Right lobe of liver (tissue), 6 donors: ENCODE data around the gene C15orf40. TPM values are rescaled to one million over a fixed set of nuclear protein-coding genes. Genes with fewer than 3 reads are reported as not detected.
A peak's percentile ranks its signal among the peaks of the same experiment; 100 is the strongest.
"Not testable (repeated sequence)": the region's sequence is repeated elsewhere in the genome, so short reads cannot be mapped to it uniquely, and the experiment has no call there.

Experiments used
- ATAC-seq, 4 donors: fragments of 200-7000 bp; cut with Tn5 transposase; one replicate each; pipeline ENCODE4 v1.9.1; 2020; ENCODE audit warnings: mild to moderate bottlenecking in 4 of 4, moderate library complexity in 4 of 4
- DNase-seq, 3 donors: peaks; one replicate each; pipeline ENCODE4 v3.0.0-alpha.2; 2020
- H3K27ac ChIP-seq, 3 donors: fragments of 200-600 bp; one replicate each; pipeline ENCODE4 v1.8.0; 2022
- H3K27me3 ChIP-seq, 2 donors: fragments of 200-600 bp; one replicate each; pipeline ENCODE4 v1.8.0; 2022
- H3K36me3 ChIP-seq, 4 donors: fragments of 200-600 bp; sonication (generic) in 1 of 4; one replicate each; pipeline versions ENCODE4 v1.5.1 to v1.8.0; 2017 to 2022; ENCODE audit warnings: control low read depth in 1 of 4
- H3K4me1 ChIP-seq, 4 donors: fragments of 200-600 bp; sonication (generic) in 1 of 4; one replicate each; pipeline versions ENCODE4 v1.5.1 to v1.8.0; 2017 to 2022; ENCODE audit warnings: control low read depth in 1 of 4
- H3K4me3 ChIP-seq, 3 donors: fragments of 200-600 bp; one replicate each; pipeline ENCODE4 v1.8.0; 2022
- H3K9me3 ChIP-seq, 4 donors: fragments of 200-600 bp; sonication (generic) in 1 of 4; one replicate each; pipeline versions ENCODE4 v1.5.1 to v1.8.0; 2017 to 2022; ENCODE audit warnings: control low read depth in 1 of 4
- POLR2A ChIP-seq: fragments of 450-650 bp; IDR thresholded peaks from one replicate; pipeline ENCODE4 v1.6.1; 2017; ENCODE audit warnings: antibody characterized with exemption, mild to moderate bottlenecking
- WGBS: methylation state at CpG from one replicate; pipeline ENCODE4 v1.1.6; 2018; ENCODE audit warnings: low coverage, low lambda C conversion rate; ENCODE audit not compliant: insufficient coverage; ENCODE audit errors: missing lambda C conversion rate; 5-methylcytosine and 5-hydroxymethylcytosine counted together
- intact Hi-C, 2 donors: fragments of 100-400 bp; cut with DNase I; formaldehyde crosslinking; loops; one replicate each; pipeline versions ENCODE4 v1.11.2 to v1.14.1; 2022
- total RNA-seq, 6 experiments: library from RNA; depleted of rRNA in 2 of 6; stranded (reverse); fragments of >200 nt in 2 of 6; fragmentation: NEBNext Ultra II Directional in 3 of 6; extraction: Animal tissue kit (Norgen Biotek cat#: 25700) in 3 of 6; gene quantifications; one replicate each; pipeline versions ENCODE4 v1.1.0 to v1.2.4, GENCODE V29; 2016 to 2023
- TF ChIP-seq, protein P1 (sequence below), 4 donors: fragments of 200-600 bp in 3 of 4; fragments of 450-650 bp in 1 of 4; IDR thresholded peaks; one replicate each; pipeline versions ENCODE4 v1.5.1 to v1.8.0; 2016 to 2022; ENCODE audit warnings: antibody characterized with exemption in 4 of 4, mild to moderate bottlenecking in 2 of 4
- donor health status: DM: no; HTN: yes; CAD: no.
- donor health status: DM: no; HTN: no; CAD: no.
- donor health status: DM: no; HTN: no; CAD: no.
- donor health status: DM: no; HTN: yes; CAD: no.
- donor health status: DM: no; HTN: yes; CAD: no.

C15orf40 gene
- total RNA-seq, 6 experiments from 2014 or later: 7.1 to 10.7 (median 8.6) TPM

DNA sequence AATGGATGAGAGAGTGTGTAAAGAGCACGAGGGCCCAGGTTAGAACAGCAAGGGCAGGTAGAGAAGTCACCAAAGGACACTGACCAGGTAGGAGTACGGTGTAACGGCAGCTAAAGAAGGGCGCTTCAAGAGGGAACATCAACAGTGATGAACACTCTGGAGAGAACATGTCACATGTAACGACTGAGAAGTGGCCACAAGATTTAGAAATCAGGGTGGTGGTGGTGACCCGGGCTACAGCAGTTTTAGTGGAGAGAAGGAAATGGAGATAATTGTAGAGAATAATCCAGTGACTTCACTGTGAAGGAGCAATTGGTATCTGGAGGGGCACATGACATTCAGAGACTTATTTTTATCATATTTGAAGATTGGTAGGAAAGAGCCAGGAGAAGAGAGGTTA lies 1.2 kb upstream of the C15orf40 start:
- no peak overlapping the region for H3K4me3 ChIP-seq
- intact Hi-C loops: no loop called here

DNA sequence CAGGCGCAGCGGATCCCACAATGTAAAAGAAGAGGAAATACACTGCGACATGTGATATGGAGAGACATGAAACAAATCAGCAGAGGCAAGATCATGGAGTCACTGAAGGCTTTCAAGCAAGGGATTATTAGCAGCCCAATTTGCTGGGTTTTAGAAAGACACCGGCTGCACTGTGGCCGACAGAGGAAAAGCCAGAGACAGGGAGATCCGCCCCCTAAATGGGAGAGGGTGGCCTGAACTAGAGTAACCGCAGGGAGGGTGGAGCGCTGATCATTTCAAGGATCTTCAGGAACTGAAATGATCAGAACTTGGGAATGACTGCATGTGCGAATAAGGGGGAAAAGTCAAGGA lies 612 bp upstream of the C15orf40 start:
- H3K36me3 ChIP-seq: peaks cover 0 to 32% (median 14%) of the 10 kb centered on the region in 4 donors
- H3K27me3 ChIP-seq: no peaks in the 10 kb centered on the region
- intact Hi-C loops: no loop called here
- H3K4me3 ChIP-seq: peak overlapping the region; percentile 86 to 100 (median 93)
- no peaks in the 10 kb centered on the region for H3K9me3 ChIP-seq
- WGBS: 76% methylated on average over 9 of the region's 9 CpGs
- TF ChIP-seq, protein P1, sequence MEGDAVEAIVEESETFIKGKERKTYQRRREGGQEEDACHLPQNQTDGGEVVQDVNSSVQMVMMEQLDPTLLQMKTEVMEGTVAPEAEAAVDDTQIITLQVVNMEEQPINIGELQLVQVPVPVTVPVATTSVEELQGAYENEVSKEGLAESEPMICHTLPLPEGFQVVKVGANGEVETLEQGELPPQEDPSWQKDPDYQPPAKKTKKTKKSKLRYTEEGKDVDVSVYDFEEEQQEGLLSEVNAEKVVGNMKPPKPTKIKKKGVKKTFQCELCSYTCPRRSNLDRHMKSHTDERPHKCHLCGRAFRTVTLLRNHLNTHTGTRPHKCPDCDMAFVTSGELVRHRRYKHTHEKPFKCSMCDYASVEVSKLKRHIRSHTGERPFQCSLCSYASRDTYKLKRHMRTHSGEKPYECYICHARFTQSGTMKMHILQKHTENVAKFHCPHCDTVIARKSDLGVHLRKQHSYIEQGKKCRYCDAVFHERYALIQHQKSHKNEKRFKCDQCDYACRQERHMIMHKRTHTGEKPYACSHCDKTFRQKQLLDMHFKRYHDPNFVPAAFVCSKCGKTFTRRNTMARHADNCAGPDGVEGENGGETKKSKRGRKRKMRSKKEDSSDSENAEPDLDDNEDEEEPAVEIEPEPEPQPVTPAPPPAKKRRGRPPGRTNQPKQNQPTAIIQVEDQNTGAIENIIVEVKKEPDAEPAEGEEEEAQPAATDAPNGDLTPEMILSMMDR (IDR thresholded peaks at IDR 0.05): no peak
- no peak for TF ChIP-seq POLR2A
- ATAC-seq: no peak
- H3K27ac ChIP-seq: peak overlapping the region; percentile 37 to 79 (median 62)
- H3K4me1 ChIP-seq: peaks cover 0 to 17% (median 7%) of the 10 kb centered on the region in 4 donors
- no peak for DNase-seq

More for the DNA sequence above, 1.2 kb upstream of the C15orf40 start:
- 85% methylated on average over 5 of the region's 6 CpGs for WGBS
- Histone ChIP-seq H3K36me3 (peaks cover 0 to 33% (median 15%) of the 10 kb centered on the region in 4 donors), H3K27ac (no peak overlapping the region), H3K4me1 (peaks cover 0 to 17% (median 7%) of the 10 kb centered on the region in 4 donors), H3K9me3 (no peaks in the 10 kb centered on the region), H3K27me3 (no peaks in the 10 kb centered on the region)
- TF ChIP-seq, protein P1 (IDR thresholded peaks at IDR 0.05): no peak
- no peak for TF ChIP-seq POLR2A
- ATAC-seq: no peak
- no peak for DNase-seq

DNA sequence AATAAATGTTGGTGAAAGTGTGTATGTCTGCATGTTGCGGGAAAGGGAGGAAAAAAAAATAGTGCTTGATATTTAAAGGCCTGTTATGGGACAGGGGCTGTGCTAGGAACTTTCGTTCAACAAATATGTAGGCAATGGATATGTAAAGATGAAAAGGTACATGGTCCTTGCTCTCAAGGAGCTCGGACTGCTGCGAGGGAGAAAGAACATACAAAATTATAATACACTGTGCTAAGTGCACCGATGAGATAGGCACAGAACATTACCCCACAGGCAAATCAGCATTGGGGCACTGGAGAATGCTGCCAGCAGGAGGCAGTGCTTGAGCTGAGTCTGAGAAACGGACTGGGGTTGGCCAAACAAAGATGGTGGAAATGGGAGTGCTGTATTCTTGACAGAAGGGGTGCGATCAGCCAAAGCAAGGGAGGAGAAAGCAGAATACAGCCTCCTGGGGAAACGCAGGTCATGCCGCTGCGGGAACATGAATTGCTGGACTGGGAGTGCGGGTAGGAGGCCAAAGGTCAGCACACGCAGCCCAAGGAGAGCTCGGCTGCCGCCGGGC lies 649 bp downstream of the C15orf40 start:
- intact Hi-C loops: no loop called here
- ATAC-seq: peak; percentile 74 to 86 (median 80)
- H3K4me1 ChIP-seq: peaks cover 0 to 17% (median 7%) of the 10 kb centered on the region in 4 donors
- peak overlapping the region; percentile 14 to 79 (median 62) for H3K27ac ChIP-seq
- no peaks in the 10 kb centered on the region for H3K27me3 ChIP-seq
- DNase-seq: peak; percentile 70 to 78 (median 71)
- H3K9me3 ChIP-seq: no peaks in the 10 kb centered on the region
- no peak for TF ChIP-seq POLR2A
- TF ChIP-seq, protein P1 (IDR thresholded peaks at IDR 0.05): peak; percentile 70 to 81 (median 74)
- 12% methylated on average over 9 of the region's 15 CpGs for WGBS
- H3K36me3 ChIP-seq: peaks cover 0 to 36% (median 11%) of the 10 kb centered on the region in 4 donors
- H3K4me3 ChIP-seq: peak overlapping the region; percentile 86 to 100 (median 93)

DNA sequence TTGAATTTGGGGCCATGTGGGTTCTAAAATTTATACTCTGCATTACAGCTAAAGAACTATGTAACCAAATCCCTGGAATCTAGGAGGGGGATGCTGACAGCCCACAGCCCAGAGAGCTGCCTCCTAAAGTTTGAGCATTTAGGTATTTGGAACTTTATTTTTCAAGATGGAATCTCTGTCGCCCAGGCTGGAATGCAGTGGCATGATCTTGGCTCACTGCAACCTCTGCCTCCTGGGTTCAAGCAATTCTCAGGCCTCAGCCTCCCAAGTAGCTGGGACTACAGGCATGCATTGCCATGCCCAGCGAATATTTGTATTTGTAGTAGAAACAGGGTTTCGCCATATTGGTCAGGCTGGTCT lies 10.8 kb downstream of the C15orf40 start:
- not testable (repeated sequence) for H3K27ac ChIP-seq, DNase-seq, H3K27me3 ChIP-seq, H3K9me3 ChIP-seq, H3K36me3 ChIP-seq, H3K4me3 ChIP-seq, H3K4me1 ChIP-seq
- intact Hi-C loops: loop anchor here in 1 of 2 donors (10.0 kb wide), 2 partner anchors 146 to 246 kb away; no protein-coding TSS in a partner anchor
- peak in 1 of 4 donors; percentile 10 for ATAC-seq
- 80% methylated on average over 1 of the region's 3 CpGs for WGBS

DNA sequence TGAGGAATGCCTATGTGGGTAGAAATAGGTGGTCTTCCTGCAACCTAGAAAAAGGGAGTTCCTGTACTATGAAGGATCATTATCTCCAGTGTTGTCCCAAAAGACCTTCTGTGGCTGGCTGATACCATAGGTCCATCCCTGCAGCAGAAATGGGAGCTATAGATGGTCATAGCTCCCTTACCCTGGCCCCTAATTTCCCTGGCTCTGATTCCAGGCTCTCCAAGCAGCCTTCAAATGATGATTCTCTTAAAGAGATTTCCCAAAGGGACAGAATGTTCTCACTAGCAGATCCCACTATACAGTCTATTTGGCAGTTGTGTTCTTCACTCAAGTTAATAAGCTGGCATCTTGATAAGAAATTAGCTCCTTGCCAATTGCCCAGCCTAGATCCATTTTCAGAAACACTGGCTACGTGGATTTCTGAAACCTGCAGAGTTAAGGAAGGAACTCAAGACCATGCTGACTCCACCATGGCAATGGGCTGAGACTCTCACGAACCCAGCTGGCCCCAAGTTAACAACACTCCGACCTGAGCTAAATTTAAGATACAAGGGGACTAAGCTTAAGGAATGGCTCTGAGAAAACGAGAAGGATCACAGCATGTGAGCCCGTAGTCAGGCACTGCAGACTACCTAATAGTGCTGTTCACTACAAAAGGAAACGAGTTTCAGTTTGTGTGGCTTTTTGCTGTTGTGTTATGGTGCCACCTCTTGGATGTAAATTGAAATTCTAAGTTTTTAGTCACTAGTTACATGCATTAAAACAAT lies 11.4 kb downstream of the C15orf40 start:
- H3K4me3 ChIP-seq: peak overlapping the region in 2 of 3 donors; percentile 23 to 39
- H3K27ac ChIP-seq: peak overlapping the region in 1 of 3 donors; percentile 45
- peaks cover 0 to 6% (median 2%) of the 10 kb centered on the region in 4 donors for H3K4me1 ChIP-seq
- intact Hi-C loops: loop anchor here in 1 of 2 donors (10.0 kb wide), 2 partner anchors 145 to 245 kb away; no protein-coding TSS in a partner anchor
- 3% methylated on average over 5 of the region's 6 CpGs for WGBS
- TF ChIP-seq POLR2A: no peak
- TF ChIP-seq, protein P1 (IDR thresholded peaks at IDR 0.05): peak; percentile 56 to 80 (median 58)
- ATAC-seq: peak; percentile 93 to 99 (median 94)
- no peak for DNase-seq
- H3K36me3 ChIP-seq: peaks cover 0 to 1% (median 0%) of the 10 kb centered on the region in 4 donors
- no peaks in the 10 kb centered on the region for H3K27me3 ChIP-seq
- no peaks in the 10 kb centered on the region for H3K9me3 ChIP-seq
